Measurements from ENCODE around the gene CASP2. TPM values are rescaled to one million over a fixed set of nuclear protein-coding genes. Genes with fewer than 3 reads are reported as not detected.

CASP2 gene
- total and polyA plus RNA-seq, 10 of the 15 experiments (the other 5 are each of a cell fraction or from before 2014, with no cell fraction given), result 12.1 to 60.4 (median 26.2) TPM

DNA sequence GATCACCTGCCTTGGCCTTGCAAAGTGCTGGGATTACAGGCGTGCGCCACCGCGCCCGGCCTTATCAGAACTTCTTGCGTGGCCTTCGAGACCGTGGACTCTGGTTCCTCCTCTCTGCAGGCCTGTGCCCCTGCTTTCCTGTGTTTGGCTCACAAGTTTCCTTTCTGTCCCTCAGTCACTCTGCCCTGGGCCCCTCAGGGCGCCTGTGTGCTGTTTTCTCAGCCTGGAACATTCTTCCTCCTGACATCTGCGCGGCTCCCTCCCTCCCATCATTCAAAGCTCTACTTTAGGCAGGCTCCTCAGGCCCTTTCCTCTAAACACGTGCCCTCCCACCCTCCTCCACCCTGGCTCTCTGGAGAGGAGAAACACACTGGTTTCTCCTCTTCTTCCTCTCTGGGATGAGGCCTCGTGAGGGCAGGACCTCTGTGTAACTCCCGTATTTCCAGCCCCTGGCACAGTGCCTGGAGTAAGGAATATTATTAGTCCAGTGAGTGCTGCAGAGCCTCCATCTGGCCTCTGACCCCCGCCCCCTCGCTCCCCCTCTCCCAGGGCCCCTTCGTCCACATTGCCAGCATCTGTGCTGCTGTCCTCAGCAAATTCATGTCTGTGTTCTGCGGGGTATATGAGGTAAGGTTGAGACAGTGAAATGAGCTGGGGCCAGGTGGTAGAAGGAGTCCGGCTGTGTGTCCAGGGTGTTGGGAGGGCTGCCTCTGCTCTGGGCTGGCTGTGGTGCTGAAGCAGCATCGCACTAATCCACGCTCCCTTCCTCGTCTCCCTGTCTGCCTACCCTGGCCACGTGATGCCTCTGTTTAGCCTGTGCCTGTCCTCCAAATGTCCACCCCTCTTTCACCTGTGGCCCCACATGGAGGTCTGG is 34.8 kb downstream of the CASP2 start (continued):
- TF ChIP-seq, protein P1, sequence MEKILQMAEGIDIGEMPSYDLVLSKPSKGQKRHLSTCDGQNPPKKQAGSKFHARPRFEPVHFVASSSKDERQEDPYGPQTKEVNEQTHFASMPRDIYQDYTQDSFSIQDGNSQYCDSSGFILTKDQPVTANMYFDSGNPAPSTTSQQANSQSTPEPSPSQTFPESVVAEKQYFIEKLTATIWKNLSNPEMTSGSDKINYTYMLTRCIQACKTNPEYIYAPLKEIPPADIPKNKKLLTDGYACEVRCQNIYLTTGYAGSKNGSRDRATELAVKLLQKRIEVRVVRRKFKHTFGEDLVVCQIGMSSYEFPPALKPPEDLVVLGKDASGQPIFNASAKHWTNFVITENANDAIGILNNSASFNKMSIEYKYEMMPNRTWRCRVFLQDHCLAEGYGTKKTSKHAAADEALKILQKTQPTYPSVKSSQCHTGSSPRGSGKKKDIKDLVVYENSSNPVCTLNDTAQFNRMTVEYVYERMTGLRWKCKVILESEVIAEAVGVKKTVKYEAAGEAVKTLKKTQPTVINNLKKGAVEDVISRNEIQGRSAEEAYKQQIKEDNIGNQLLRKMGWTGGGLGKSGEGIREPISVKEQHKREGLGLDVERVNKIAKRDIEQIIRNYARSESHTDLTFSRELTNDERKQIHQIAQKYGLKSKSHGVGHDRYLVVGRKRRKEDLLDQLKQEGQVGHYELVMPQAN (conservative IDR thresholded peaks at IDR 0.05), result no peak
- TF ChIP-seq, protein P2, sequence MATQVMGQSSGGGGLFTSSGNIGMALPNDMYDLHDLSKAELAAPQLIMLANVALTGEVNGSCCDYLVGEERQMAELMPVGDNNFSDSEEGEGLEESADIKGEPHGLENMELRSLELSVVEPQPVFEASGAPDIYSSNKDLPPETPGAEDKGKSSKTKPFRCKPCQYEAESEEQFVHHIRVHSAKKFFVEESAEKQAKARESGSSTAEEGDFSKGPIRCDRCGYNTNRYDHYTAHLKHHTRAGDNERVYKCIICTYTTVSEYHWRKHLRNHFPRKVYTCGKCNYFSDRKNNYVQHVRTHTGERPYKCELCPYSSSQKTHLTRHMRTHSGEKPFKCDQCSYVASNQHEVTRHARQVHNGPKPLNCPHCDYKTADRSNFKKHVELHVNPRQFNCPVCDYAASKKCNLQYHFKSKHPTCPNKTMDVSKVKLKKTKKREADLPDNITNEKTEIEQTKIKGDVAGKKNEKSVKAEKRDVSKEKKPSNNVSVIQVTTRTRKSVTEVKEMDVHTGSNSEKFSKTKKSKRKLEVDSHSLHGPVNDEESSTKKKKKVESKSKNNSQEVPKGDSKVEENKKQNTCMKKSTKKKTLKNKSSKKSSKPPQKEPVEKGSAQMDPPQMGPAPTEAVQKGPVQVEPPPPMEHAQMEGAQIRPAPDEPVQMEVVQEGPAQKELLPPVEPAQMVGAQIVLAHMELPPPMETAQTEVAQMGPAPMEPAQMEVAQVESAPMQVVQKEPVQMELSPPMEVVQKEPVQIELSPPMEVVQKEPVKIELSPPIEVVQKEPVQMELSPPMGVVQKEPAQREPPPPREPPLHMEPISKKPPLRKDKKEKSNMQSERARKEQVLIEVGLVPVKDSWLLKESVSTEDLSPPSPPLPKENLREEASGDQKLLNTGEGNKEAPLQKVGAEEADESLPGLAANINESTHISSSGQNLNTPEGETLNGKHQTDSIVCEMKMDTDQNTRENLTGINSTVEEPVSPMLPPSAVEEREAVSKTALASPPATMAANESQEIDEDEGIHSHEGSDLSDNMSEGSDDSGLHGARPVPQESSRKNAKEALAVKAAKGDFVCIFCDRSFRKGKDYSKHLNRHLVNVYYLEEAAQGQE (IDR thresholded peaks at IDR 0.05; ENCODE audit: low read depth, low read length), result no peak

DNA sequence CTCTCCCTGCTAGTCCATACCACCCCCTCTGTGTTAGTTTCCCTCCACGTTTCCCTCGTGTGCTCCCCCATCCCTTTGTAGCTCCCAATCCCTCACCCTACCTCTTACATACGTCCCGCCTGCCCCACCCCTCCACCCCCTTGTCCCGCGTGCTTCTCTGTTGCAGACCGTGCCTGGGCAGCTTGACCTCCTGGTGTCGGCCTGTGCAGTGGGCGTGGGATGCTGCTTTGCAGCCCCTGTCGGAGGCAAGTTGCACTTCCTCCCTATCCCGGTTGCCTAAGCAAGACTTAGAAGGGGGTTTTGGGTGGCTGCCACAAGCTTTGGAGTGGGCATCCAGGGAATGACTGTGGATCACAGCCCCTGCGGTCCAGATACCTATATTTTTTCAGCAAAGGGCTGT is 35.5 kb downstream of the CASP2 start:
- in situ Hi-C loops (cut with MboI) (no loop called here), intact Hi-C loops (cut with micrococcal nuclease; ENCODE audit: unreplicated experiment) (no loop called here)
- ChIA-PET CTCF (no interaction called here), POLR2A (interaction anchor here (0.6 kb wide), 1 partner anchor 54 kb away, joined by 4 read pairs; no protein-coding TSS in a partner anchor), SMC1A (ENCODE audit: uncharacterized antibody, unreplicated experiment) (no interaction called here), RAD21 (ENCODE audit: unreplicated experiment) (no interaction called here)
- Histone ChIP-seq H3K79me2 (ENCODE audit: control insufficient read depth, insufficient read depth, low read length) (no peaks in the 10 kb centered on the region), H3K4me3 (no peak overlapping the region), H4K20me1 (ENCODE audit: control insufficient read depth, insufficient read depth) (no peaks in the 10 kb centered on the region), H3K36me3 (ENCODE audit: control insufficient read depth in 2 of 2, insufficient read depth in 2 of 2, low read length in 1 of 2) (no peaks in the 10 kb centered on the region), H3K4me1 (ENCODE audit: control insufficient read depth, insufficient read depth, low read length) (peaks cover 10% of the 10 kb centered on the region; the same call in 1 of the 2 replicates), H3K9me3 (replicated peaks; ENCODE audit: control insufficient read depth, insufficient read depth, low read length) (no peaks in the 10 kb centered on the region), H3K27ac (ENCODE audit: control insufficient read depth, insufficient read depth) (no peak overlapping the region), H3K27me3 (replicated peaks in 1 of 2; ENCODE audit: control insufficient read depth in 2 of 2, insufficient read depth in 2 of 2, low read length in 1 of 2) (no peaks in the 10 kb centered on the region), H2AFZ (ENCODE audit: control insufficient read depth, low read depth, low read length) (no peak overlapping the region), H3K4me2 (ENCODE audit: control insufficient read depth, insufficient read depth) (no peak overlapping the region), H3K9ac (ENCODE audit: control insufficient read depth, insufficient read depth, low read length) (no peak overlapping the region)
- no peak for FAIRE-seq
- peak; percentile 13; the same call in 1 of the 2 replicates for TF ChIP-seq SPI1 (IDR thresholded peaks at IDR 0.05; ENCODE audit: borderline replicate concordance, insufficient read depth, low read depth, low read length)
- TF ChIP-seq SRF (IDR thresholded peaks at IDR 0.05; ENCODE audit: low read depth in 2 of 2, low read length in 2 of 2), result no peak
- 55% methylated on average over 12 of the region's 12 CpGs for WGBS (ENCODE audit: insufficient coverage, insufficient replicate concordance, low lambda C conversion rate, missing lambda C conversion rate)
- ATAC-seq, result no peak
- no peak for DNase-seq (ENCODE audit: low read depth, low spot score)
- BruUV-seq (replicated peaks), result no TSS peak
